Measurements from ENCODE around the gene CFDP1.

CFDP1 gene

DNA sequence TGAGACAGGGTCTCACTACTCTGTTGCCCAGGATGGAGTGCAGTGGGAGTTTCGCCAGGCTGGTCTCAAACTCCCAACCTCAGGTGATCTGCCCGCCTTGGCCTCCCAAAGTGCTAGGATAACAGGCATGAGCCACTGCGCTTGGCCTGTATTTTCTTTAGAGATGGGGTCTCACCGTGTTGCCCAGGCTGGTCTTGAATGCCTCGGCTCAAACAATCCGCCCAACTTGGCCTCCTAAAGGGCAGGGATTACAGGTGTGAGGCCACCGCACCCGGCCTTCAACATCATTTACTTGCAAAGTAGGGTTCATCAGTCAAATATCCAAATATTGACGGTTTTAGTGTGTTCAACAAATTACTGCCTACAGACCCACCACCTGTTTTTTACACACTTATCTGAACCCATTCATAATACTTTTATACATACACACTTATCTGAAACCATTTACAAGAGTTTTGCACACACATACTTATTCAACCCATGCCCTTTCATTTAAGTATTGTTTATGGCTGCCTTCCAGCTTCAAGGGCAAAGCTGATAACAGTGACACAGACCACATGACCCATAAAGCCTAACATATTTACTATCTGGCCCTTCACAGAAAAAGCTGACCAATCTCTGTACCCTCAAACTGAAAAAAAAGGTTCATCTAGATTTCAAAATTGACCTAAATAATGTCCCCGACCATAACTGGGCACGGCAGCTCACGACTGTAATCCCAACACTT is 19.3 kb upstream of the CFDP1 start:
- H3K9ac ChIP-seq (ENCODE audit: low read depth, low read length): no peak overlapping the region
- H3K4me2 ChIP-seq (ENCODE audit: insufficient read depth, low read length): no peak overlapping the region
- H3K79me2 ChIP-seq (ENCODE audit: insufficient read depth, low read length): peaks cover 74% of the 10 kb centered on the region
- DNase-seq: no peak
- no peak for ATAC-seq (ENCODE audit: insufficient read depth, low read depth)
- H3K27ac ChIP-seq (ENCODE audit: low read length): no peak overlapping the region
- TF ChIP-seq, protein P1, sequence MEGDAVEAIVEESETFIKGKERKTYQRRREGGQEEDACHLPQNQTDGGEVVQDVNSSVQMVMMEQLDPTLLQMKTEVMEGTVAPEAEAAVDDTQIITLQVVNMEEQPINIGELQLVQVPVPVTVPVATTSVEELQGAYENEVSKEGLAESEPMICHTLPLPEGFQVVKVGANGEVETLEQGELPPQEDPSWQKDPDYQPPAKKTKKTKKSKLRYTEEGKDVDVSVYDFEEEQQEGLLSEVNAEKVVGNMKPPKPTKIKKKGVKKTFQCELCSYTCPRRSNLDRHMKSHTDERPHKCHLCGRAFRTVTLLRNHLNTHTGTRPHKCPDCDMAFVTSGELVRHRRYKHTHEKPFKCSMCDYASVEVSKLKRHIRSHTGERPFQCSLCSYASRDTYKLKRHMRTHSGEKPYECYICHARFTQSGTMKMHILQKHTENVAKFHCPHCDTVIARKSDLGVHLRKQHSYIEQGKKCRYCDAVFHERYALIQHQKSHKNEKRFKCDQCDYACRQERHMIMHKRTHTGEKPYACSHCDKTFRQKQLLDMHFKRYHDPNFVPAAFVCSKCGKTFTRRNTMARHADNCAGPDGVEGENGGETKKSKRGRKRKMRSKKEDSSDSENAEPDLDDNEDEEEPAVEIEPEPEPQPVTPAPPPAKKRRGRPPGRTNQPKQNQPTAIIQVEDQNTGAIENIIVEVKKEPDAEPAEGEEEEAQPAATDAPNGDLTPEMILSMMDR (IDR thresholded peaks at IDR 0.05; ENCODE audit: borderline replicate concordance, extremely low read depth, low read length, poor library complexity, severe bottlenecking): no peak
- no peak for TF ChIP-seq EZH2 (IDR thresholded peaks at IDR 0.05; ENCODE audit: borderline replicate concordance, low read depth, low read length, severe bottlenecking)
- H3K4me3 ChIP-seq (ENCODE audit: low read depth in 1 of 2, low read length in 2 of 2): no peak overlapping the region
- no peaks in the 10 kb centered on the region for H3K4me1 ChIP-seq (ENCODE audit: insufficient read depth, low read length)
- H3K36me3 ChIP-seq (ENCODE audit: insufficient read depth, low read length): peaks cover 32% of the 10 kb centered on the region
- no peaks in the 10 kb centered on the region for H3K9me3 ChIP-seq (ENCODE audit: insufficient read depth, low read length, severe bottlenecking)
- no peaks in the 10 kb centered on the region for H3K27me3 ChIP-seq (ENCODE audit: insufficient read depth, low read length, poor library complexity)
- H4K20me1 ChIP-seq (ENCODE audit: insufficient read depth, low read length): peaks cover 38% of the 10 kb centered on the region
- no peak overlapping the region for H2AFZ ChIP-seq (ENCODE audit: low read depth, low read length)

DNA sequence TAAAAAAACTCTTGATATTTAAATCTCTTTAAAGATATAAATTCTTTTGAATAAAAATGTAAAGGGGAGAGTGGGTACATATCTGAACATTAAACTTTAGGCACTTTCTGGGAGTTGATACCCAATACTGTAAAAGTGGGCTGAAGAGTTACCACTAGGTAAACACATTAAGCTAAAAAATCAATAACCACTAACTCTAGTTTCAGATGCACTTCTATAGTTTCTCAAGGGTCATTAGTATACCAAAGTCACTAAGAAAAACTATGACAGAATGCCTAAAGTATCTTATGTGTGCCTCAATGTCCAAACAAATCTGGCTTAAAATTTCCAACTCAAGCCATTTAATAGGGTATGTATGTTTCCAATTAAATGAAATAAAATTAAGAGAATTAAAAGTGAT is 13.1 kb upstream of the CFDP1 start:
- H3K79me2 ChIP-seq (ENCODE audit: insufficient read depth, low read length): peaks cover 16% of the 10 kb centered on the region
- ATAC-seq (ENCODE audit: insufficient read depth, low read depth) (no peak), DNase-seq (no peak)
- peaks cover 38% of the 10 kb centered on the region for H3K36me3 ChIP-seq (ENCODE audit: insufficient read depth, low read length)
- no peaks in the 10 kb centered on the region for H4K20me1 ChIP-seq (ENCODE audit: insufficient read depth, low read length)
- H3K4me1 ChIP-seq (ENCODE audit: insufficient read depth, low read length): no peaks in the 10 kb centered on the region
- H3K27me3 ChIP-seq (ENCODE audit: insufficient read depth, low read length, poor library complexity): no peaks in the 10 kb centered on the region
- H3K9ac ChIP-seq (ENCODE audit: low read depth, low read length): no peak overlapping the region
- H3K9me3 ChIP-seq (ENCODE audit: insufficient read depth, low read length, severe bottlenecking): no peaks in the 10 kb centered on the region
- H3K4me3 ChIP-seq (ENCODE audit: low read depth in 1 of 2, low read length in 2 of 2): no peak overlapping the region
- TF ChIP-seq EZH2 (IDR thresholded peaks at IDR 0.05; ENCODE audit: borderline replicate concordance, low read depth, low read length, severe bottlenecking): no peak
- TF ChIP-seq, protein P1 (IDR thresholded peaks at IDR 0.05; ENCODE audit: borderline replicate concordance, extremely low read depth, low read length, poor library complexity, severe bottlenecking): no peak
- H3K27ac ChIP-seq (ENCODE audit: low read length): no peak overlapping the region
- no peak overlapping the region for H2AFZ ChIP-seq (ENCODE audit: low read depth, low read length)
- H3K4me2 ChIP-seq (ENCODE audit: insufficient read depth, low read length): no peak overlapping the region

DNA sequence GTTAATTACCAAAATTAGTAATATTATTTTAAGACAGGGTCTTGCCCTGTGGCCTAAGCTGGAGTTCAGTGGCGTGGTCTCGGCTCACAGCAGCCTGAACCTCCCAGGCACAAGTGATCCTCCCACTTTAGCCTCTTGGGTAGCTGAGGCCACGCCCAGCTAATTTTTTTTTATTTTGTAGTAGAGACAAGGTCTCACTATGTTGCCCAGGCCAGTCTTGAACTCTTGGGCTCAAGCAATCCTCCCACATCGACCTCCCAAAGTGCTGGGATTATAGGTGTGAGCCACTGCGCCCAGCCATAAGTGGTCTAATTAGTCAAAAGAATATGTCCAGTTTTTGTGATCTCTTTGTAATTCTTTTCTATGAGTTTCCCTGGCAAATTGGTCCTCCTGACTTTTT is 12.0 kb upstream of the CFDP1 start:
- no peak overlapping the region for H3K4me3 ChIP-seq (ENCODE audit: low read depth in 1 of 2, low read length in 2 of 2)
- no peak overlapping the region for H3K27ac ChIP-seq (ENCODE audit: low read length)
- DNase-seq (no peak), ATAC-seq (ENCODE audit: insufficient read depth, low read depth) (no peak)
- TF ChIP-seq, protein P1 (IDR thresholded peaks at IDR 0.05; ENCODE audit: borderline replicate concordance, extremely low read depth, low read length, poor library complexity, severe bottlenecking): no peak
- TF ChIP-seq EZH2 (IDR thresholded peaks at IDR 0.05; ENCODE audit: borderline replicate concordance, low read depth, low read length, severe bottlenecking): no peak
- no peaks in the 10 kb centered on the region for H3K27me3 ChIP-seq (ENCODE audit: insufficient read depth, low read length, poor library complexity)
- peaks cover 28% of the 10 kb centered on the region for H3K36me3 ChIP-seq (ENCODE audit: insufficient read depth, low read length)
- no peaks in the 10 kb centered on the region for H3K4me1 ChIP-seq (ENCODE audit: insufficient read depth, low read length)
- no peaks in the 10 kb centered on the region for H3K9me3 ChIP-seq (ENCODE audit: insufficient read depth, low read length, severe bottlenecking)
- H3K9ac ChIP-seq (ENCODE audit: low read depth, low read length): no peak overlapping the region
- peaks cover 9% of the 10 kb centered on the region for H3K79me2 ChIP-seq (ENCODE audit: insufficient read depth, low read length)
- no peak overlapping the region for H3K4me2 ChIP-seq (ENCODE audit: insufficient read depth, low read length)
- no peaks in the 10 kb centered on the region for H4K20me1 ChIP-seq (ENCODE audit: insufficient read depth, low read length)
- H2AFZ ChIP-seq (ENCODE audit: low read depth, low read length): no peak overlapping the region
